GM12874 (cell line): ENCODE data around the gene CSNK2B.

Experiments
- CTCF ChIP-seq: IDR thresholded peaks from 2 replicates; pipeline ENCODE4 v1.5.1; 2011; ENCODE audit warnings: low read depth, mild to moderate bottlenecking, control low read depth, low read length, moderate library complexity; ENCODE audit not compliant: insufficient read depth

Gene CSNK2B

GRCh38 chr6:31652925-31653724 lies 12.8 kb upstream of the CSNK2B start:
- no peak for TF ChIP-seq CTCF

DNA sequence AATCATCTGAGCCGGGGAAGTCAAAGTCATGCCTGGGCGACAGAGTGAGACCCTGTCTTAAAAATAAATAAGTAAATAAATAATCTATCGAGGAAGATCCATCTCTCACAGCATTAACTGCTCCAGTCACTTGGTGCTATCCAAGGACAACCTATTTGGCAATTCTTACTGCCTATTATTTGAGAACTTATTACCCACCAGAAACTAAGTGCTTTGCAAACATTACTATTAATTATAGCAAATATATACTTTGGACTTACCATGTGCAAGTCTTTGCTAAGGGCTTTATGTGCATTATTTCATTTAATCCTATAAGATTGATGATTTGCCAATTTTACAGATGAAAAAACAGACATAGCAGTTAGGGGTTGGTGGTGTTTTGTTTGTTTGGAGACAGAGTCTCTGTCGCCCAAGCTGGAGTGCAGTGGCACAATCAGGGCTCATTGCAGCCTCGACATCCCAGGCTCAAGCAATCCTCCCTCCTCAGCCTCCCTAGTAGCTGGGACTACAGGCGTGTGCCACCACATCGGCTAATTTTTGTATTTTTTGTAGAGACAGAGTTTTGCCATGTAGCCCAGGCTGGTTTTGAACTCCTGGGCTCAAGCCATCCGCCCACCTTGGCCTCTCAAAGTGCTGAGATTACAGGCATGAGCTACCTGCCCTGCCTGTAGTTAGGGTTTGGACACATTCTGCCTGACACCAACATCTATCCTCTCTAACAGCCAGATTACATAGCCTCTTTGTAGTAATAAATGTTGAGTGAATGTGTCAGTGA lies 11.1 kb upstream of the CSNK2B start:
- no peak for TF ChIP-seq CTCF

DNA sequence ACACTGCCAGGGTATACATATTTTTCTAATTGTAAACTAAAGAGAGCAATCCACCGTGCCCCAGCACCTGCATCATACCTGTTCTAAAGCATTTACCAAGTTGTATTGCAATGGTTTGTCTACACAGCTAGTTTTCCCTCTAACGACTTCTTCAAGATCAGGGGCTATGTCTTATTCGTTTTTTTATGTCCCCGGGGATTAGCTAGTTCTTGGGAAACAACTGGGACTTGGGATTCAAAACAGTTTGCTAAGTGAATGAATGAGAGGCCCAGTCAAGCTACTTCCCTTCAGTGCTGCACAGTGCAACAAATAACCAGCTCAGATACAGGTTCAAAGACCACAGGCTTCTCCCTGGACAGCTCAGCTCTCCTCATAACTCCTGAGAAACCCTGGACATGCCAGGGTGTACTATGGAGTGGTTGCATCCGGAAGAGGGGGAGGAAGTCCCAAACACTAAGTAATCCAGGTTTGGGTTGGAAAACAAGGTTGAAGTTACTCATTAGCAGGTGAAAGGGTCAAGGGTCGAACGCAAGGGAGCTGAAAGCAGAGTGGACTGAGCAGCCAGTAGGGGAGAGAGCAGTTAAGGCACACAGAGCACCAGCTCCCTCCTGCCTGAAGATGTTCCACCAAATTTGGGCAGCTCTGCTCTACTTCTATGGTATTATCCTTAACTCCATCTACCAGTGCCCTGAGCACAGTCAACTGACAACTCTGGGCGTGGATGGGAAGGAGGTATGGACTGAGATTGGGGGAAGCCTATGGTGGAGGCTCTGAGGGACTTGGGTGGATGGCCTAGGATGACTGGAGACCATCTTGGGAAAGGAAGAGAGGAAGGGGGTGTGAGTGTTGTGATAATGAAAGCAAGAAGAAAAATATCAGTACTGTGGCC lies 10.3 kb upstream of the CSNK2B start, which contains the start of gene APOM:
Gene APOM, plus strand, starts transcription at position 546 of the 889 bp plus-strand sequence. Its CDS starts 73 bp downstream, at position 619.
- TF ChIP-seq CTCF: no peak

DNA sequence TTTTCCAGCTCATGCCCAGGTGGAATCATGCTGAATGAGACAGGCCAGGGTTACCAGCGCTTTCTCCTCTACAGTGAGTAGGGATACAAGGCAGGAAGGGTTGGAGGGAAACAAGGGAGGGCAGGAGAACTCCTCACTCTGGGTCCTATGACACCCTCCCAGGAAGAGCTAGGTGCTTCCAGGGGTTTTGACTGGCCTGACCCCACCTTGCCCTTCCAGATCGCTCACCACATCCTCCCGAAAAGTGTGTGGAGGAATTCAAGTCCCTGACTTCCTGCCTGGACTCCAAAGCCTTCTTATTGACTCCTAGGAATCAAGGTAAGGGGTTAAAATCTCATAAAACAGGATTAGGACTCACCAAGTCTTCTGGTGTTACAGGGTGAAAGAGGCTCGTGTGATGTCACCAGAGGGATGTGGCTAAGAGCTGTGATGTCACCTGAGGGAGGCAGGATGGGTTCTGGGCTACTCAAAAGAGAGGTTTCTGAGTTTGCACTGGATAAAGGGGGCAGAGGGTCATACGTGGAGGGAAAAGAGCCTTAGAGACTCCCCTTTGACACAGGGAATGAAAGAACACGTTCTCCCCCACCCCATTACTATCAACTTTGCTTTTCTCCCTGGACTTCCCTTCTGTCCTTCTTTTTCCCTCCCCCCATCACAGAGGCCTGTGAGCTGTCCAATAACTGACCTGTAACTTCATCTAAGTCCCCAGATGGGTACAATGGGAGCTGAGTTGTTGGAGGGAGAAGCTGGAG lies 8.3 kb upstream of the CSNK2B start:
- no peak for TF ChIP-seq CTCF

GRCh38 chr6:31658158-31658688 lies 7.7 kb upstream of the CSNK2B start:
- TF ChIP-seq CTCF: no peak

- no peak for TF ChIP-seq CTCF
Observed at GRCh38 chr6:31658983-31659648, 6.8 kb upstream of the CSNK2B start.
